Measurements from ENCODE around the gene MEGF9. TPM values are rescaled to one million over a fixed set of nuclear protein-coding genes. Genes with fewer than 3 reads are reported as not detected.

The MEGF9 gene
- total RNA-seq, 1 experiment from 2014 or later, result 8.3 TPM

GRCh38 chr9:120655005-120655622 is 59.2 kb downstream of the MEGF9 start:
- H3K27me3 ChIP-seq (ENCODE audit: insufficient read depth, low read length), result no peaks in the 10 kb centered on the region
- peak; percentile 39; the same call in 1 of the 2 replicates for TF ChIP-seq FOSL1 (IDR thresholded peaks at IDR 0.05; ENCODE audit: low read depth)
- no peak for TF ChIP-seq CTCF (IDR thresholded peaks at IDR 0.05 in 2 of 3, conservative IDR thresholded peaks at IDR 0.05 in 1 of 3; ENCODE audit: borderline replicate concordance in 1 of 3, insufficient read depth in 1 of 3, low read depth in 2 of 3, low read length in 2 of 3)
- no peak for TF ChIP-seq RAD21 (IDR thresholded peaks at IDR 0.05; ENCODE audit: low read depth)
- CTCF ChIA-PET, result no interaction called here
- no peaks in the 10 kb centered on the region for H3K9me3 ChIP-seq (ENCODE audit: control insufficient read depth in 1 of 2, insufficient read depth in 1 of 2, low read depth in 1 of 2, low read length in 2 of 2)
- intact Hi-C loops (cut with micrococcal nuclease), result no loop called here
- no TSS peak for BruUV-seq (replicated peaks)
- ATAC-seq, result no peak
- no peak overlapping the region for H2AFZ ChIP-seq (ENCODE audit: low read depth, low read length, poor library complexity, severe bottlenecking)
- H3K36me3 ChIP-seq (ENCODE audit: control insufficient read depth in 1 of 2, insufficient read depth in 2 of 2, low read length in 2 of 2), result no peaks in the 10 kb centered on the region
- no peak for DNase-seq (ENCODE audit: low read depth, low spot score)
- POLR2A ChIA-PET, result no interaction called here
- 0 out of 4 replicates have a peak, but pooled peaks cover 0 to 3% of the 10 kb centered on the region in 2 experiments for H3K4me1 ChIP-seq (ENCODE audit: control insufficient read depth in 1 of 2, insufficient read depth in 2 of 2, low read length in 2 of 2)
- H3K79me2 ChIP-seq (ENCODE audit: insufficient read depth, low read length), result no peaks in the 10 kb centered on the region
- H3K4me3 ChIP-seq (replicated peaks in 1 of 2; ENCODE audit: low read depth in 1 of 2, low read length in 2 of 2), result no peak overlapping the region
- H3K9me2 ChIP-seq (ENCODE audit: insufficient read depth), result no peaks in the 10 kb centered on the region
- H4K20me1 ChIP-seq (ENCODE audit: insufficient read depth), result no peaks in the 10 kb centered on the region
- RAD21 ChIA-PET (ENCODE audit: low non-redundant PET in 1 of 2, low total read pairs in 2 of 2, uncharacterized antibody in 2 of 2, unreplicated experiment in 2 of 2), result no interaction called here
- H3K27ac ChIP-seq (ENCODE audit: low read depth, low read length), result no peak overlapping the region
- H3K4me2 ChIP-seq (ENCODE audit: low read length), result no peak overlapping the region
- no peak overlapping the region for H3K9ac ChIP-seq (ENCODE audit: low read length)

- Histone ChIP-seq H3K4me2 (ENCODE audit: low read length) (no peak overlapping the region), H3K9me3 (ENCODE audit: control insufficient read depth in 1 of 2, insufficient read depth in 1 of 2, low read depth in 1 of 2, low read length in 2 of 2) (no peaks in the 10 kb centered on the region), H4K20me1 (ENCODE audit: insufficient read depth) (no peaks in the 10 kb centered on the region), H3K27ac (ENCODE audit: low read depth, low read length) (no peak overlapping the region), H3K9ac (ENCODE audit: low read length) (no peak overlapping the region), H3K9me2 (ENCODE audit: insufficient read depth) (no peaks in the 10 kb centered on the region), H3K79me2 (ENCODE audit: insufficient read depth, low read length) (no peaks in the 10 kb centered on the region), H3K4me3 (replicated peaks in 1 of 2; ENCODE audit: low read depth in 1 of 2, low read length in 2 of 2) (no peak overlapping the region), H2AFZ (ENCODE audit: low read depth, low read length, poor library complexity, severe bottlenecking) (no peak overlapping the region), H3K36me3 (ENCODE audit: control insufficient read depth in 1 of 2, insufficient read depth in 2 of 2, low read length in 2 of 2) (no peaks in the 10 kb centered on the region), H3K27me3 (ENCODE audit: insufficient read depth, low read length) (no peaks in the 10 kb centered on the region), H3K4me1 (ENCODE audit: control insufficient read depth in 1 of 2, insufficient read depth in 2 of 2, low read length in 2 of 2) (0 out of 4 replicates have a peak, but pooled peaks cover 0 to 3% of the 10 kb centered on the region in 2 experiments)
- intact Hi-C loops (cut with micrococcal nuclease), result no loop called here
- no peak for DNase-seq (ENCODE audit: low read depth, low spot score)
- ATAC-seq, result no peak
- ChIA-PET POLR2A (no interaction called here), RAD21 (ENCODE audit: low non-redundant PET in 1 of 2, low total read pairs in 2 of 2, uncharacterized antibody in 2 of 2, unreplicated experiment in 2 of 2) (no interaction called here), CTCF (no interaction called here)
- no TSS peak for BruUV-seq (replicated peaks)
- no peak for TF ChIP-seq YY1 (IDR thresholded peaks at IDR 0.05; ENCODE audit: extremely low read depth, insufficient replicate concordance, low read depth, low read length)
- TF ChIP-seq, protein P1, sequence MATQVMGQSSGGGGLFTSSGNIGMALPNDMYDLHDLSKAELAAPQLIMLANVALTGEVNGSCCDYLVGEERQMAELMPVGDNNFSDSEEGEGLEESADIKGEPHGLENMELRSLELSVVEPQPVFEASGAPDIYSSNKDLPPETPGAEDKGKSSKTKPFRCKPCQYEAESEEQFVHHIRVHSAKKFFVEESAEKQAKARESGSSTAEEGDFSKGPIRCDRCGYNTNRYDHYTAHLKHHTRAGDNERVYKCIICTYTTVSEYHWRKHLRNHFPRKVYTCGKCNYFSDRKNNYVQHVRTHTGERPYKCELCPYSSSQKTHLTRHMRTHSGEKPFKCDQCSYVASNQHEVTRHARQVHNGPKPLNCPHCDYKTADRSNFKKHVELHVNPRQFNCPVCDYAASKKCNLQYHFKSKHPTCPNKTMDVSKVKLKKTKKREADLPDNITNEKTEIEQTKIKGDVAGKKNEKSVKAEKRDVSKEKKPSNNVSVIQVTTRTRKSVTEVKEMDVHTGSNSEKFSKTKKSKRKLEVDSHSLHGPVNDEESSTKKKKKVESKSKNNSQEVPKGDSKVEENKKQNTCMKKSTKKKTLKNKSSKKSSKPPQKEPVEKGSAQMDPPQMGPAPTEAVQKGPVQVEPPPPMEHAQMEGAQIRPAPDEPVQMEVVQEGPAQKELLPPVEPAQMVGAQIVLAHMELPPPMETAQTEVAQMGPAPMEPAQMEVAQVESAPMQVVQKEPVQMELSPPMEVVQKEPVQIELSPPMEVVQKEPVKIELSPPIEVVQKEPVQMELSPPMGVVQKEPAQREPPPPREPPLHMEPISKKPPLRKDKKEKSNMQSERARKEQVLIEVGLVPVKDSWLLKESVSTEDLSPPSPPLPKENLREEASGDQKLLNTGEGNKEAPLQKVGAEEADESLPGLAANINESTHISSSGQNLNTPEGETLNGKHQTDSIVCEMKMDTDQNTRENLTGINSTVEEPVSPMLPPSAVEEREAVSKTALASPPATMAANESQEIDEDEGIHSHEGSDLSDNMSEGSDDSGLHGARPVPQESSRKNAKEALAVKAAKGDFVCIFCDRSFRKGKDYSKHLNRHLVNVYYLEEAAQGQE (IDR thresholded peaks at IDR 0.05; ENCODE audit: low read depth), result no peak
Observed at GRCh38 chr9:120654272-120654671, 60.0 kb downstream of the MEGF9 start.
